ENCODE results near the gene SPPL2C.

The SPPL2C gene

DNA sequence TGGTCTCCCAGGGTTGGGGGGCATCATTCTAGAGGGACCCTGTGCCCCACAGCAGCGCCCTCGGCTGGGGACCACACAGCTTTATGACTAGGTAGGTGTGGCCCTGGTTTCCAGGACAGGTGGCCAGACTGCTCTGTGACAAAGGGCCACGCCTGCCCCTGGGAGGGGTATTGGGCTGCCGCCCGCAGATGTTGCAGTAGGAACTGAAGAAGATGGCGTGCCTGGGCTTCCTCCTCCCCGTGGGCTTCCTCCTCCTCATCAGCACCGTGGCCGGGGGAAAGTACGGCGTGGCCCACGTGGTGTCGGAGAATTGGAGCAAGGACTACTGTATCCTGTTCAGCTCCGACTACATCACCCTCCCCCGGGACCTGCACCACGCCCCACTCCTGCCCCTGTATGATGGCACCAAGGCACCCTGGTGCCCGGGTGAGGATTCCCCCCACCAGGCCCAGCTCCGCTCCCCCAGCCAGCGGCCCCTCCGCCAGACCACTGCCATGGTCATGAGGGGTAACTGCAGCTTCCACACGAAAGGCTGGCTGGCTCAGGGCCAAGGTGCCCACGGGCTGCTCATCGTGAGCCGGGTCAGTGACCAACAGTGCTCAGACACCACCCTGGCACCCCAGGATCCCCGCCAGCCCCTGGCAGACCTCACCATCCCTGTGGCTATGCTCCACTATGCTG lies at the start of gene SPPL2C:
TSS of gene SPPL2C (plus strand) at position 187 of the 681 bp plus-strand sequence. CDS start at position 213, 26 bp downstream.
- no peak for DNase-seq

DNA sequence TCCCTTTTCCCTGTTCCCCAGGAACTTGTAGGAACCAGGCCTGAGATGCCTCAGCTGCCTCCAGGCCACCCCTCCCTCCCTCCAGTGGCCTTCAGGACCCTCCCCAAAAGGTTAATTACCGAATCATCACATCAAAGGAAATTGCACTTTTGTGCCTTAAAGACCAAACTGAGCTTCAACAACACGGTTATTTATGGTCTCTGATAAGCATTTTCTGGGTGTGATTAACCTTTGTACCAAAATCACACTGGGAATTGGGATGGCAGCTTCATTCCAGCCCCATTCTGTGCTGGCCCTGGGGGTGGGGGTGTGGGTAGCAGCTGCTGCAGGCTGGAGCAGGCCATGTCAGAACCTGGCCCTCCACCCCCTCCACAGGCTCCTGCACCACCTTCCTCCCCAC lies 43.9 kb upstream of the SPPL2C start:
- DNase-seq = no peak

DNA sequence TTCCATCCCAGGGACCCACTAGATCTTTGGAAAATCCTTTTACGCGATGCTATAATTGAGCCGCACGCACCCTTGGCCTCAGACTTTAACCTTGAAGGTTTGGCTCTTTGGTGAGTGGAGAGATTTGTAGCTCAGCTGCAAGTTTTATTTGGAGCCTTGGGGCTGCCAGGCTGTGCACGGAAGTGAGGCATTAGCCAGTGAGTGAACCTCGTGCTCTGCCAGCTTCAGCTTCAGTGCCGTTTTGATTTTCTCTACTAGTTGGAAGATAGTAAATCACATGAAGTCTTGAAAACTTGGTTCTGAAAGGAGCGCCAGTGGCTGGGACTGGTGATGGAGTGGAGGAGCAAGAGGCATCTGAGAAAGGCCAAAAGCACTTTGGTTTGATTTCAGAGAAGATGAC lies 43.3 kb upstream of the SPPL2C start:
- DNase-seq = no peak

- no peak for DNase-seq
These were observed 35.8 kb upstream of the SPPL2C start for GRCh38 chr17:45808845-45809244.

GRCh38 chr17:45809499-45809898 lies 35.2 kb upstream of the SPPL2C start:
- DNase-seq = no peak

DNA sequence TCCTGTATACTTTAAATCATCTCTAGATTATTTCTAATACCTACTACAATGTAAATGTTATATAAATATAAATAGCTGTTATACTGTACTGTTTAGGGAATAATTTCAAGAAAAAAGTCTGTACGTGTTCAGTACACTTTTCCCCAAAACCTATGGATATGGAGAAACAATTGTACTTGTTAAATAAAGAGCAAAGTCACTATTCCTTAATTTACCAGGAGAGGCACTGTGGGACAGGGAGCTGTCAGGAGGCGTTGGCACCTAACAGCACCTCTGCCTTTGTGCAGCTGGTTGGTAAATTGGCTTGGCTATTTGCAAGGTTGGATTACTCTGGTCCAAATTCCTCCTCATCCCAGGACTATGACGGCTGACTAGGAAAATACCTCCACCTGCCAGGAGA lies 32.6 kb upstream of the SPPL2C start:
- no peak for DNase-seq

DNA sequence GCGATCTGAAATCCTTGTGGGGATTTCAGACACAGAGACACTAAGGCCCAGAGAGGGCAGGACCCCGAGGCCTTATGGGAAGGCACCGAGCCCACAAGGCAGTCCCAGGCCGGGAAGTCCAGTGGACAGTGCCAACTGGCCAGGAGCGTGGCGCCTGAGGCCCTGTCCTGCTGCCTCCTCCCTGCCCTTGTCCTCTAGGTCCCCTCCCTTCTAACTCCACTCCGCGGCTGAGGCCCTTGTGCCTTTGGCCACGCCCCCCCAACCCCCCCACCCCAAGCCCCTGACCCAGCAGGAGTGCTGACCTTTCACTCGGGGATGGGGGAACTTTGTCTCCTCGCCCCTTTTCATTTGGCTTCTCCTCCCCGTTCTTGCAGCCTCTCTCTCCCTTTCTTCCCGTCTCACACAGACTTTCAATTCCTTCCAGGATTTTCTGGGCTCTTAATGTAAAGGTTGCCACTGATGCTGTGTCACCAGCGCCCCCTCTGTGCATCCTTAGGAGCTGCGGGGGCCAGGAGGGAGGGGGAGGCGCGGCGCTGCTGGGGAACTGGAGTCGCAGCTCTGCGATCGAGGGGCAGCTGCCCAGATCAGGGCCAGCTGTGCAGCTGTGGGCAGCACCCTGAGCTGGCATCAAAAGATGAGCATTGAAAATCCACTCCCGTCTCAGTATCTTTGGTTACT lies 31.5 kb upstream of the SPPL2C start:
- DNase-seq = peak; percentile 68

- DNase-seq = no peak
These were observed 29.8 kb upstream of the SPPL2C start for GRCh38 chr17:45814622-45815606.

DNA sequence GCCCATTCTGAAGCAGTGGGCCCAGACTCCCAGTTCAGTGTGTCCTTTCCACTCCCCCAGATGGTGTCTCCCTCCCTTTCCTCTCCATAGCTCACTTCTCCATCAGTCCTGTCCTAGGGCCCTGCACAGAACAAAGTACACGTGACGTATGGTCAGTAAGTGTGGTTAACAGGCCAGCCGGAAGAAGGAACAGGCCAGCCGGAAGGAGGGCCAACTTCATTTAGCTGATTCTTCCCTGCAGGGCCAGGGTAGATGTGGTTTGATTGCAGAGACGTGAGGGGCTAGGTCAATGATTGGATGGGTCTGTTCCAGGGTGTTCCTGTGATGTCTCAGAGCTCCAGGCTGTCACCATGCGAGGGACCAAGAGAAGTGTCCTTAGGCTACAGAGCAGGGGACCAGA lies 28.9 kb upstream of the SPPL2C start:
- DNase-seq = no peak

DNA sequence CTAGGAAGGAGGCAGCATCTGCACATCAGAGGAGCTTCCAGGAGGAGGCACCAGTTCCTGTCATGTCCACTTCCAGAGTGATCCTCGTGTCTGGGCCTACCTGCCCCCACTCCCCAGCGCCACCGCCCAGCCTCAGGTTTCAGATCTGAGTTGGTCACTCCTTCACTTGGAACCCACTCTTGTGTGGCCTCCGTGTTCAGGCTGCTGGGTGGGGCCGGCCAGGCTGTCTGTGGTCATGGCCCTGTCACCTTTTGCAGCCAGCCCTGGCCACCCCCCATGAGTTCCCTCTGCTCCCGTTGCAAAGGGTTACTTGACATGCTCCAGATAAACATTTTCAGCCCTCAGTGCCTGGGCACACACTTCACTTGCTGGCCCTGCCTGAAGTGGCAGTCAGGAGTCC lies 26.6 kb upstream of the SPPL2C start:
- DNase-seq = no peak

GRCh38 chr17:45818699-45819098 lies 26.0 kb upstream of the SPPL2C start:
- DNase-seq = no peak

- DNase-seq = peak; percentile 54
These were observed 25.0 kb upstream of the SPPL2C start for GRCh38 chr17:45819632-45820031.

DNA sequence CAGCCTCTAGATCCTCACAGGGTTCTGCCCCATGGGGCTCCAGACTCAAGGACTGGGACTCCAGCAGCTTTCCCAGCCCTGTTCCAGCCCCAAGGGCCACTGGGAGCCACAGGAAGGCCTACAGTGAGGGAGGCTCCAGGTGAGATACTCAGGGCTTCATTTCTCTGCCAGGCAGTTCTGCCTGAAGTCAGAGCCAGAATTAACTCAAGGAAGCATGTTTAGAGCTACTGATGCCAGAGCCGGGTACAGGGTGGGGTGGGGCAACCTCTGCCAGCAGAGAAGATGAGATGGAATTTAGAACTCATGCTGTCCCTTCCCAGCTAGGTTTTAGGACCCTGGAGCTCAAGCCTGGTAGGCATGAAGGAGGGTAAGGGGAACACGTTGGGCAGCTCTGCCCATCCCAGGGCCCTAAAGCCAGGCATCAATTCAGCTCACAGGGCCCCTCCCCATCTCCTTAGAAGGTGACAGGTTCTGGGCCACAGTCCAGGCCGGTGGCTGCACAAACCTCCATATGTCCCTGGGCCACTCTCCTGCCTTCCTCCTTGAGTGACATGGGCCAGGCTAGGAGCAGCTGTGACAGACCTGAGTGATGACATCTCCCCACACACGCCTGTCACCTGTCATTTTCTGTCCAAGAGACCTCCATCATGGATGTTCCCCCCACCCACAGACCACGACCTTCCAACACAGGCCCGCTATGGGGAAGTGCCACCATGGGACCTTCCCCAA lies 24.5 kb upstream of the SPPL2C start:
- no peak for DNase-seq

GRCh38 chr17:45821147-45821546 lies 23.5 kb upstream of the SPPL2C start:
- DNase-seq = no peak

DNA sequence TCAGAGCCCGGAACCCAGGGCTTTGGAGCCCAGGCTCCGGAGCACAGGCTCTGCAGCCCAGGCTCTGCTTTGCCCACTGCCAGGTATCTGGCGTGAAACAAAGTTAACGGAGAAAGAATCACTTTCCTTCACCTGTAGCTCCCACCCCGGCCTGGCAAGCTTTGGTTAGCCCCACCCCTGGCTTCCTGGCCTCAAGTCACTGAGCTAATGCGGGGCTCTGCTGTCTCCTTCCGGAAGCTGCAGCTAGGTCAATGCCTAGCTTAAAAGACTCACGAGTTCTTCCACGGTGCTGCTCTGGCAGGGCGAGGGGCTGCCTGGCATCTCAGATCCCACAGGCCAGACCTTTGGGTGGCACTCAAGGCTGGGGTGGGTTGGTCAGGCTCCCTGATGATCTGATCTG lies 21.1 kb upstream of the SPPL2C start:
- no peak for DNase-seq

- no peak for DNase-seq
These were observed 20.2 kb upstream of the SPPL2C start for GRCh38 chr17:45824475-45824874.

- DNase-seq = no peak
These were observed 19.7 kb upstream of the SPPL2C start for GRCh38 chr17:45824901-45825492.

DNA sequence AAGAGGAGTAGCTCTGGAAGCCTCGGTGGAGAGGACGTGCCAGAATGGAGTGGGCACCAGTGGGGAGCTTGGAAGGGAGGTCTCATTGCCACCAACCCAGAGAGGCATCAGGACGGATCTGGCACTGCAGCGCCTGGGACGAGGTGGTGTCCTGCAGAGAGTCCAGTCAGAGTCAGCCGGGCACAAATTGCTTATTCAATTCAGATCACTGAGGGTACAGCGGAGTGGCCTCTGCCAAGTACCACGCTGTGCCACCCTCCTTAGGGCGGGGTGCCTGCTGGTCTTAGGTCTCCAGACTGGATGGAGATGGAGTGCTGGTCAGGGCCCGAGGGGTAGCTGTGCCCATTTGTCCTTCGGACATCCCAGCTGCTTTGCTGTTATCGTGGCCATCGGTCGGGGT lies 18.9 kb upstream of the SPPL2C start:
- no peak for DNase-seq

GRCh38 chr17:45826919-45827588 lies 17.6 kb upstream of the SPPL2C start:
- DNase-seq = no peak

DNA sequence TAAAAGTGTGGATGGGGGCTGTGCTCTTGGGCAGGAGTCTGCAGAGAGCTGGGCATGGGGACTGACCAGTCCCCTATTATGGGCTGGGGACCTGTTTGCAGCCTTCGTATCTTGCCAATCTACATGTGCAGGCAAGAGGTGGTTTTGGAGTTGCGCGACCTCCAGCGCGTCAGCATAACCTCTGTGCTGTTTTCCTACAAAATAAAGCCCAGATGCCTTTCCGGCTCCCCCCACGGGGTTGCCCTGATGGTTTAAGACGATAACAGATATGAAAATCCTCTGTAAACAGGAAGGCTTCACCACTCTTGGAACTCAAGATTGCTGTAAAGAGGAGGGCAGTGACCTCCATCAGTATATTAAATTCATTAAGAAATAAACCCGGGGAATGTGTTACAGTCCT lies 16.5 kb upstream of the SPPL2C start:
- no peak for DNase-seq

- DNase-seq = no peak
These were observed 16.0 kb upstream of the SPPL2C start for GRCh38 chr17:45828582-45829133.
